ENCODE results near the gene USP24. TPM values are rescaled to one million over a fixed set of nuclear protein-coding genes. Genes with fewer than 3 reads are reported as not detected.
"Not testable (repeated sequence)": the region's sequence is repeated elsewhere in the genome, so short reads cannot be mapped to it uniquely, and the experiment has no call there.

USP24 gene
- total and polyA plus RNA-seq, 2 donors (not counting 1 experiment from before 2014, with no cell fraction given): 18.9 to 152 TPM

GRCh38 chr1:55231745-55232144, 16.6 kb upstream of the USP24 start:
- no peak overlapping the region for H3K27ac ChIP-seq (ENCODE audit: low read length in 2 of 2)
- H3K36me3 ChIP-seq (replicated peaks in 1 of 2; ENCODE audit: control extremely low read depth in 1 of 2, control insufficient read depth in 1 of 2, extremely low read depth in 1 of 2, insufficient read depth in 2 of 2, low read length in 1 of 2): no peaks in the 10 kb centered on the region
- DNase-seq (no peak), ATAC-seq (ENCODE audit: low read depth) (no peak)
- no peak overlapping the region for H3K4me2 ChIP-seq (replicated peaks; ENCODE audit: low read depth, low read length, poor library complexity, severe bottlenecking)
- Mint-ChIP-seq H3K4me1 (peaks cover 2% of the 10 kb centered on the region), H3K4me3 (no peak overlapping the region), H3K27ac (no peak overlapping the region), H3K27me3 (peaks cover 10% of the 10 kb centered on the region), H3K9me3 (ENCODE audit: insufficient read depth) (peaks cover 2% of the 10 kb centered on the region)
- intact Hi-C loops (cut with micrococcal nuclease): no loop called here
- ChIA-PET CTCF (no interaction called here), POLR2A (no interaction called here)
- H3K9me3 ChIP-seq (ENCODE audit: control extremely low read depth in 1 of 3, control insufficient read depth in 2 of 3, insufficient read depth in 1 of 3, low read length in 2 of 3): peaks cover 0 to 10% (median 5%) of the 10 kb centered on the region in 3 donors
- H2AFZ ChIP-seq (ENCODE audit: insufficient read depth, low read depth, low read length, poor library complexity, severe bottlenecking): no peak overlapping the region
- H3K4me3 ChIP-seq (ENCODE audit: control extremely low read depth in 1 of 5, extremely low read depth in 1 of 5, insufficient read depth in 1 of 5, low read depth in 2 of 5, low read length in 4 of 5): no peak overlapping the region
- H3K27me3 ChIP-seq (replicated peaks in 1 of 4; ENCODE audit: control extremely low read depth in 1 of 4, control insufficient read depth in 3 of 4, insufficient read depth in 4 of 4, low read length in 3 of 4): no peaks in the 10 kb centered on the region
- H3K9ac ChIP-seq (ENCODE audit: low read length): no peak overlapping the region
- no peak for TF ChIP-seq CTCF (IDR thresholded peaks at IDR 0.05)
- no peak for TF ChIP-seq EZH2 (IDR thresholded peaks at IDR 0.05; ENCODE audit: borderline replicate concordance, insufficient read depth, low read depth, low read length, poor library complexity, severe bottlenecking)
- H4K20me1 ChIP-seq (ENCODE audit: control insufficient read depth, insufficient read depth, low read length, poor library complexity, severe bottlenecking): no peaks in the 10 kb centered on the region
- H3K4me1 ChIP-seq (ENCODE audit: control insufficient read depth in 2 of 2, insufficient read depth in 2 of 2, low read length in 2 of 2): no peaks in the 10 kb centered on the region
- H3K79me2 ChIP-seq (ENCODE audit: control insufficient read depth, insufficient read depth, low read length): no peaks in the 10 kb centered on the region
- no CpG with 5 or more reads among the region's 3 CpGs for WGBS (ENCODE audit: insufficient coverage)

- no peak overlapping the region for H3K4me2 ChIP-seq (replicated peaks; ENCODE audit: low read depth, low read length, poor library complexity, severe bottlenecking)
- no peaks in the 10 kb centered on the region for H3K36me3 ChIP-seq (replicated peaks in 1 of 2; ENCODE audit: control extremely low read depth in 1 of 2, control insufficient read depth in 1 of 2, extremely low read depth in 1 of 2, insufficient read depth in 2 of 2, low read length in 1 of 2)
- H3K4me3 Mint-ChIP-seq: no peak overlapping the region
- WGBS (ENCODE audit: insufficient coverage): no CpG with 5 or more reads among the region's 3 CpGs
- H4K20me1 ChIP-seq (ENCODE audit: control insufficient read depth, insufficient read depth, low read length, poor library complexity, severe bottlenecking): no peaks in the 10 kb centered on the region
- ATAC-seq (ENCODE audit: low read depth): no peak
- H3K27me3 Mint-ChIP-seq: peaks cover 8% of the 10 kb centered on the region
- peaks cover 2% of the 10 kb centered on the region for H3K4me1 Mint-ChIP-seq
- peaks cover 2% of the 10 kb centered on the region for H3K9me3 Mint-ChIP-seq (ENCODE audit: insufficient read depth)
- no peaks in the 10 kb centered on the region for H3K79me2 ChIP-seq (ENCODE audit: control insufficient read depth, insufficient read depth, low read length)
- no peaks in the 10 kb centered on the region for H3K4me1 ChIP-seq (ENCODE audit: control insufficient read depth in 2 of 2, insufficient read depth in 2 of 2, low read length in 2 of 2)
- TF ChIP-seq EZH2 (IDR thresholded peaks at IDR 0.05; ENCODE audit: borderline replicate concordance, insufficient read depth, low read depth, low read length, poor library complexity, severe bottlenecking) (no peak), CTCF (IDR thresholded peaks at IDR 0.05) (no peak)
- peaks cover 0 to 10% (median 5%) of the 10 kb centered on the region in 3 donors for H3K9me3 ChIP-seq (ENCODE audit: control extremely low read depth in 1 of 3, control insufficient read depth in 2 of 3, insufficient read depth in 1 of 3, low read length in 2 of 3)
- ChIA-PET POLR2A (no interaction called here), CTCF (no interaction called here)
- no peak overlapping the region for H3K27ac Mint-ChIP-seq
- no peak overlapping the region for H3K4me3 ChIP-seq (ENCODE audit: control extremely low read depth in 1 of 5, extremely low read depth in 1 of 5, insufficient read depth in 1 of 5, low read depth in 2 of 5, low read length in 4 of 5)
- no peak overlapping the region for H3K9ac ChIP-seq (ENCODE audit: low read length)
- no peak for DNase-seq
- H2AFZ ChIP-seq (ENCODE audit: insufficient read depth, low read depth, low read length, poor library complexity, severe bottlenecking): no peak overlapping the region
- intact Hi-C loops (cut with micrococcal nuclease): no loop called here
- no peaks in the 10 kb centered on the region for H3K27me3 ChIP-seq (replicated peaks in 1 of 4; ENCODE audit: control extremely low read depth in 1 of 4, control insufficient read depth in 3 of 4, insufficient read depth in 4 of 4, low read length in 3 of 4)
- H3K27ac ChIP-seq (ENCODE audit: low read length in 2 of 2): no peak overlapping the region
Observed at GRCh38 chr1:55230659-55231058, 15.5 kb upstream of the USP24 start.

GRCh38 chr1:55229726-55230125, 14.6 kb upstream of the USP24 start:
- WGBS (ENCODE audit: insufficient coverage): 100% methylated on average over 4 of the region's 4 CpGs
- POLR2A ChIA-PET; H4K20me1 ChIP-seq (ENCODE audit: control insufficient read depth, insufficient read depth, low read length, poor library complexity, severe bottlenecking); H3K9ac ChIP-seq (ENCODE audit: low read length); H3K4me1 Mint-ChIP-seq; H3K4me2 ChIP-seq (replicated peaks; ENCODE audit: low read depth, low read length, poor library complexity, severe bottlenecking); H3K9me3 Mint-ChIP-seq (ENCODE audit: insufficient read depth); H3K79me2 ChIP-seq (ENCODE audit: control insufficient read depth, insufficient read depth, low read length); H3K27ac ChIP-seq (ENCODE audit: low read length in 2 of 2); H3K4me3 Mint-ChIP-seq; DNase-seq; intact Hi-C loops (cut with micrococcal nuclease); H3K4me1 ChIP-seq (ENCODE audit: control insufficient read depth in 2 of 2, insufficient read depth in 2 of 2, low read length in 2 of 2); H2AFZ ChIP-seq (ENCODE audit: insufficient read depth, low read depth, low read length, poor library complexity, severe bottlenecking); H3K27me3 Mint-ChIP-seq; H3K27ac Mint-ChIP-seq; H3K4me3 ChIP-seq (ENCODE audit: control extremely low read depth in 1 of 5, extremely low read depth in 1 of 5, insufficient read depth in 1 of 5, low read depth in 2 of 5, low read length in 4 of 5); H3K27me3 ChIP-seq (replicated peaks in 1 of 4; ENCODE audit: control extremely low read depth in 1 of 4, control insufficient read depth in 3 of 4, insufficient read depth in 4 of 4, low read length in 3 of 4); ATAC-seq (ENCODE audit: low read depth); H3K36me3 ChIP-seq (replicated peaks in 1 of 2; ENCODE audit: control extremely low read depth in 1 of 2, control insufficient read depth in 1 of 2, extremely low read depth in 1 of 2, insufficient read depth in 2 of 2, low read length in 1 of 2): not testable (repeated sequence)
- H3K9me3 ChIP-seq (ENCODE audit: control extremely low read depth in 1 of 3, control insufficient read depth in 2 of 3, insufficient read depth in 1 of 3, low read length in 2 of 3): peaks cover 0 to 10% (median 5%) of the 10 kb centered on the region in 3 donors
- CTCF ChIA-PET: interaction anchor here (0.8 kb wide), 1 partner anchor 10 kb away, joined by 3 read pairs; no protein-coding TSS in a partner anchor

All from B cell (primary cell).